Breast epithelium (tissue), 3 donors: Measurements from ENCODE around the gene RILPL2.
"Not testable (repeated sequence)": the region's sequence is repeated elsewhere in the genome, so short reads cannot be mapped to it uniquely, and the experiment has no call there.

ENCODE experiments used
- CTCF ChIP-seq, 3 donors: fragments of 450-650 bp; IDR thresholded peaks; one replicate each; pipeline ENCODE4 v1.5.1; 2016 to 2017; ENCODE audit warnings: antibody characterized with exemption in 3 of 3, mild to moderate bottlenecking in 3 of 3, moderate library complexity in 3 of 3
- POLR2A ChIP-seq: fragments of 450-650 bp; IDR thresholded peaks from one replicate; pipeline ENCODE4 v1.6.1; 2016; ENCODE audit warnings: antibody characterized with exemption, mild to moderate bottlenecking, moderate library complexity

- not testable (repeated sequence) for TF ChIP-seq CTCF (IDR thresholded peaks at IDR 0.05); POLR2A
These were observed 68.1 kb downstream of the RILPL2 start for GRCh38 chr12:123368431-123368830.
